Measurements from ENCODE around the gene FSD1L. TPM values are rescaled to one million over a fixed set of nuclear protein-coding genes. Genes with fewer than 3 reads are reported as not detected.

The FSD1L gene
- total RNA-seq, 2 donors from 2014 or later: 13.4 to 14.3 TPM

- Mint-ChIP-seq H3K4me1 (no peaks in the 10 kb centered on the region), H3K27ac (no peak overlapping the region), H3K27me3 (ENCODE audit: insufficient read depth) (no peaks in the 10 kb centered on the region), H3K36me3 (ENCODE audit: low read depth) (peaks cover 22% of the 10 kb centered on the region), H3K9me3 (no peaks in the 10 kb centered on the region), H3K4me3 (no peak overlapping the region)
- Histone ChIP-seq H3K4me1 (ENCODE audit: control insufficient read depth, insufficient read depth, low read length) (no peaks in the 10 kb centered on the region), H3K27me3 (ENCODE audit: control insufficient read depth, insufficient read depth, low read length, poor library complexity, severe bottlenecking) (no peaks in the 10 kb centered on the region), H3K4me3 (ENCODE audit: low read length) (no peak overlapping the region), H3K9ac (ENCODE audit: extremely low read depth, low read length, poor library complexity, severe bottlenecking) (no peak overlapping the region), H3K36me3 (ENCODE audit: control insufficient read depth, insufficient read depth, low read length) (peaks cover 40% of the 10 kb centered on the region), H3K27ac (ENCODE audit: low read depth, low read length) (no peak overlapping the region), H3K9me3 (ENCODE audit: control insufficient read depth, low read length) (peaks cover 5% of the 10 kb centered on the region)
- TF ChIP-seq, protein P1, sequence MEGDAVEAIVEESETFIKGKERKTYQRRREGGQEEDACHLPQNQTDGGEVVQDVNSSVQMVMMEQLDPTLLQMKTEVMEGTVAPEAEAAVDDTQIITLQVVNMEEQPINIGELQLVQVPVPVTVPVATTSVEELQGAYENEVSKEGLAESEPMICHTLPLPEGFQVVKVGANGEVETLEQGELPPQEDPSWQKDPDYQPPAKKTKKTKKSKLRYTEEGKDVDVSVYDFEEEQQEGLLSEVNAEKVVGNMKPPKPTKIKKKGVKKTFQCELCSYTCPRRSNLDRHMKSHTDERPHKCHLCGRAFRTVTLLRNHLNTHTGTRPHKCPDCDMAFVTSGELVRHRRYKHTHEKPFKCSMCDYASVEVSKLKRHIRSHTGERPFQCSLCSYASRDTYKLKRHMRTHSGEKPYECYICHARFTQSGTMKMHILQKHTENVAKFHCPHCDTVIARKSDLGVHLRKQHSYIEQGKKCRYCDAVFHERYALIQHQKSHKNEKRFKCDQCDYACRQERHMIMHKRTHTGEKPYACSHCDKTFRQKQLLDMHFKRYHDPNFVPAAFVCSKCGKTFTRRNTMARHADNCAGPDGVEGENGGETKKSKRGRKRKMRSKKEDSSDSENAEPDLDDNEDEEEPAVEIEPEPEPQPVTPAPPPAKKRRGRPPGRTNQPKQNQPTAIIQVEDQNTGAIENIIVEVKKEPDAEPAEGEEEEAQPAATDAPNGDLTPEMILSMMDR (conservative IDR thresholded peaks at IDR 0.05): no peak
- DNase-seq: no peak
Measured at GRCh38 chr9:105483618-105484017, 35.8 kb downstream of the FSD1L start.

DNA sequence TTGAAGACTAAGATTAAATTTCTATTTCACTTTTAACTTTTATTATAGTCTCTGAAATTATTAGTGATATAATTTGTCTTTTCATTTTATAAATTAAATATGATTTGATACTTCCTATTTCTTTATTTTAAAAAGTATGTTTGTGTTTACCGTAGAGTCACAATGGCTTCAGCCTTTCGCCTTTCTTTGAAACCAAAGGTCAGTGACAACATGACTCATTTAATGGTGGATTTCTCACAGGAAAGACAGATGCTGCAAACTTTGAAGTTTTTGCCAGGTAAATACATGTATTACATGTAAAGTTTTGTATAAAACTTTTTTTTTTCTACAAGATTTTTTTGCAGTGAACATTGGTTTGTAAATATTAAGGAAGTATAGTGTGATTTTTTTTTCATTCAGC is 36.4 kb downstream of the FSD1L start:
- Histone ChIP-seq H3K4me1 (ENCODE audit: control insufficient read depth, insufficient read depth, low read length) (no peaks in the 10 kb centered on the region), H3K4me3 (ENCODE audit: low read length) (no peak overlapping the region), H3K9me3 (ENCODE audit: control insufficient read depth, low read length) (peaks cover 11% of the 10 kb centered on the region), H3K27ac (ENCODE audit: low read depth, low read length) (no peak overlapping the region), H3K27me3 (ENCODE audit: control insufficient read depth, insufficient read depth, low read length, poor library complexity, severe bottlenecking) (no peaks in the 10 kb centered on the region), H3K36me3 (ENCODE audit: control insufficient read depth, insufficient read depth, low read length) (peaks cover 42% of the 10 kb centered on the region), H3K9ac (ENCODE audit: extremely low read depth, low read length, poor library complexity, severe bottlenecking) (no peak overlapping the region)
- H3K36me3 Mint-ChIP-seq (ENCODE audit: low read depth): peaks cover 27% of the 10 kb centered on the region
- no peaks in the 10 kb centered on the region for H3K27me3 Mint-ChIP-seq (ENCODE audit: insufficient read depth)
- H3K4me1 Mint-ChIP-seq: no peaks in the 10 kb centered on the region
- no peak overlapping the region for H3K27ac Mint-ChIP-seq
- TF ChIP-seq, protein P1 (conservative IDR thresholded peaks at IDR 0.05): no peak
- no peak overlapping the region for H3K4me3 Mint-ChIP-seq
- H3K9me3 Mint-ChIP-seq: no peaks in the 10 kb centered on the region
- WGBS, 2 experiments (ENCODE audit: insufficient coverage in 1 of 2, insufficient read length in 1 of 2): 98 to 100% methylated on average over 2 of the region's 2 CpGs
- no peak for DNase-seq

DNA sequence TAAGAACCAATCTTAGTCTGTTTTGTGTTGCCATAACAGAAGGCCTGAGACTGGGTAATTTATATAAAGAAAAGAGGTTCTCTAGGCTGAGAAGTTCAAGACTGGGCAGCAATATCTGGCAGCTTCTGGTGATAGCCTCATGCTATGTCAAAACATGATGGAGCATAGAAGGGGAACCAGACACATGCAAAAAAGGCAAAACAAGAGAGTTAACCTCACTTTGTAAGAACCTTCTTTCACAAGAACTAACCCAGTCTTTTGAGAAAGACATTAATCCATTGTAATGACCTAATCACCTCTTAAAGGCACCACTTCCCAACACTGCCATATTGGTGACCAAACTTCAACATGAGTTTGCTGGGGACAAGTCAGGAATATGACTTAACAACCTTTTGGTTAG is 37.3 kb downstream of the FSD1L start:
- TF ChIP-seq, protein P1 (conservative IDR thresholded peaks at IDR 0.05): no peak
- H3K9me3 Mint-ChIP-seq: peaks cover 6% of the 10 kb centered on the region
- Histone ChIP-seq H3K9ac (ENCODE audit: extremely low read depth, low read length, poor library complexity, severe bottlenecking) (no peak overlapping the region), H3K27ac (ENCODE audit: low read depth, low read length) (no peak overlapping the region), H3K4me3 (ENCODE audit: low read length) (no peak overlapping the region), H3K4me1 (ENCODE audit: control insufficient read depth, insufficient read depth, low read length) (no peaks in the 10 kb centered on the region), H3K27me3 (ENCODE audit: control insufficient read depth, insufficient read depth, low read length, poor library complexity, severe bottlenecking) (no peaks in the 10 kb centered on the region), H3K9me3 (ENCODE audit: control insufficient read depth, low read length) (peaks cover 11% of the 10 kb centered on the region), H3K36me3 (ENCODE audit: control insufficient read depth, insufficient read depth, low read length) (peaks cover 43% of the 10 kb centered on the region)
- peaks cover 31% of the 10 kb centered on the region for H3K36me3 Mint-ChIP-seq (ENCODE audit: low read depth)
- H3K27ac Mint-ChIP-seq: no peak overlapping the region
- no peaks in the 10 kb centered on the region for H3K27me3 Mint-ChIP-seq (ENCODE audit: insufficient read depth)
- H3K4me3 Mint-ChIP-seq: no peak overlapping the region
- DNase-seq: no peak
- no peaks in the 10 kb centered on the region for H3K4me1 Mint-ChIP-seq

Data from endodermal cell (in vitro differentiated cells).